Measurements from ENCODE around the gene ROR2.

DNA sequence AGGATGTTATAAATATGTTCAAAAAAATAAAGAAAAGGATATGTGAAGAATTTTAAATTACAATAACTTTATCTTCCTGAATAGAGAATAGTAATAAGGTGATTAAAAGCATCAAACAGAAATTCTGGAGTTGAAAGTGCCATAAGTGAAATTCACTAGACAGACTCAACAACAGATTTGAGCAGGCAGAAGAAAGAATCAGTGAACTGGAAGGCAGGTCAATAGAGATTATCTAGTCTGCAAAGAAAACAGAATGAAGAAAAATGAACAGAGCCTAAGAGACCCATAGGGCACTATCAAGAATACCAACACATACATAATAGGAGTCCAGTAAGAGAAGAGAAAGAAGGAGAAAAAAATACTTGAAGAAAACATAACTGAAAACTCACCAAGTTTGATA is 162.1 kb downstream of the ROR2 start:
- TF ChIP-seq CTCF (IDR thresholded peaks at IDR 0.05), result no peak
- no peak for TF ChIP-seq REST (IDR thresholded peaks at IDR 0.05; ENCODE audit: insufficient read depth in 1 of 2, low read depth in 2 of 2, low read length in 1 of 2)
- TF ChIP-seq POLR2AphosphoS5 (IDR thresholded peaks at IDR 0.05; ENCODE audit: low read depth, low read length), result no peak
- no peak for TF ChIP-seq TCF7L2 (IDR thresholded peaks at IDR 0.05; ENCODE audit: low read depth, low read length)

Measured in Panc1 (cell line).